Hepatic stellate cell (primary cell): ENCODE measurements around the gene TXNIP.
A peak's percentile ranks its signal among the peaks of the same experiment; 100 is the strongest.

ENCODE experiments used
- DNase-seq: peaks from one replicate; pipeline ENCODE4 v3.0.0; 2011; ENCODE audit warnings: low spot score

Gene TXNIP

GRCh38 chr1:146010126-146010738, 13.9 kb upstream of the TXNIP start:
- no peak for DNase-seq

GRCh38 chr1:146007489-146008133, 11.2 kb upstream of the TXNIP start:
- no peak for DNase-seq

- DNase-seq: no peak
Observed at GRCh38 chr1:146001709-146002108, 5.3 kb upstream of the TXNIP start.

GRCh38 chr1:145999321-146000024, 3.1 kb upstream of the TXNIP start:
- DNase-seq: no peak

- DNase-seq: no peak
Observed at GRCh38 chr1:145997718-145998023, 1.3 kb upstream of the TXNIP start.

- DNase-seq: no peak
Observed at GRCh38 chr1:145997016-145997717, 788 bp upstream of the TXNIP start.

- no peak for DNase-seq
Observed at GRCh38 chr1:145995964-145996432, 381 bp downstream of the TXNIP start.

- DNase-seq: no peak
Observed at GRCh38 chr1:145995148-145995881, 1.1 kb downstream of the TXNIP start.

- DNase-seq: no peak
Observed at GRCh38 chr1:145994391-145995120, 1.8 kb downstream of the TXNIP start.

GRCh38 chr1:145993618-145994390, 2.6 kb downstream of the TXNIP start:
- DNase-seq: no peak

- no peak for DNase-seq
Observed at GRCh38 chr1:145992958-145993617, 3.3 kb downstream of the TXNIP start.

- DNase-seq: no peak
Observed at GRCh38 chr1:145992502-145992936, 3.9 kb downstream of the TXNIP start.

GRCh38 chr1:145991735-145992412, 4.5 kb downstream of the TXNIP start:
- DNase-seq: no peak

- DNase-seq: no peak
Observed at GRCh38 chr1:145990249-145990855, 6.0 kb downstream of the TXNIP start.

- no peak for DNase-seq
Observed at GRCh38 chr1:145988773-145989172, 7.6 kb downstream of the TXNIP start.

GRCh38 chr1:145987926-145988325, 8.5 kb downstream of the TXNIP start:
- no peak for DNase-seq

- DNase-seq: no peak
Observed at GRCh38 chr1:145986551-145986950, 9.8 kb downstream of the TXNIP start.

- peak; percentile 44 for DNase-seq
Observed at GRCh38 chr1:145985502-145986439, 10.6 kb downstream of the TXNIP start.
